ENCODE data around the gene TNIP2. TPM values are rescaled to one million over a fixed set of nuclear protein-coding genes. Genes with fewer than 3 reads are reported as not detected.
"Not testable (repeated sequence)": the region's sequence is repeated elsewhere in the genome, so short reads cannot be mapped to it uniquely, and the experiment has no call there.

Gene TNIP2
- total RNA-seq, 4 donors from 2014 or later: 40.1 to 58.2 (median 45.5) TPM

GRCh38 chr4:2731907-2732317 lies 24.2 kb downstream of the TNIP2 start:
- Histone ChIP-seq H3K36me3 (peaks cover 8 to 62% (median 14%) of the 10 kb centered on the region in 3 donors), H3K4me3 (no peak overlapping the region), H3K4me1 (peaks cover 0 to 7% (median 3%) of the 10 kb centered on the region in 3 donors), H3K9me3 (peaks cover 0 to 5% (median 0%) of the 10 kb centered on the region in 3 donors), H3K27me3 (no peaks in the 10 kb centered on the region), H3K27ac (no peak overlapping the region)
- TF ChIP-seq CTCF (IDR thresholded peaks at IDR 0.05): no peak
- TF ChIP-seq POLR2A (IDR thresholded peaks at IDR 0.05): no peak
- DNase-seq: no peak
- 82 to 87% methylated on average over 12 to 15 of the region's 28 CpGs for WGBS, 2 donors
- intact Hi-C loops (cut with DNase I): no loop called here

GRCh38 chr4:2729533-2729875 lies 26.6 kb downstream of the TNIP2 start:
- Histone ChIP-seq H3K4me1 (peaks cover 0 to 5% (median 3%) of the 10 kb centered on the region in 3 donors), H3K27me3 (no peaks in the 10 kb centered on the region), H3K36me3 (peaks cover 8 to 81% (median 14%) of the 10 kb centered on the region in 3 donors), H3K9me3 (no peaks in the 10 kb centered on the region), H3K4me3 (no peak overlapping the region), H3K27ac (no peak overlapping the region)
- TF ChIP-seq CTCF (IDR thresholded peaks at IDR 0.05): no peak
- no peak for TF ChIP-seq POLR2A (IDR thresholded peaks at IDR 0.05)
- intact Hi-C loops (cut with DNase I): no loop called here
- DNase-seq: no peak
- WGBS, 2 donors: 94 to 99% methylated on average over 9 of the region's 9 CpGs

GRCh38 chr4:2728806-2729532 lies 27.2 kb downstream of the TNIP2 start:
- no peak for DNase-seq
- Histone ChIP-seq H3K4me3 (no peak overlapping the region), H3K9me3 (no peaks in the 10 kb centered on the region), H3K27ac (no peak overlapping the region), H3K4me1 (no peaks in the 10 kb centered on the region), H3K27me3 (no peaks in the 10 kb centered on the region), H3K36me3 (peaks cover 8 to 80% (median 14%) of the 10 kb centered on the region in 3 donors)
- TF ChIP-seq CTCF (IDR thresholded peaks at IDR 0.05) (no peak), POLR2A (IDR thresholded peaks at IDR 0.05) (no peak)
- intact Hi-C loops (cut with DNase I): no loop called here
- 91 to 98% methylated on average over 10 to 12 of the region's 12 CpGs for WGBS, 2 donors

- intact Hi-C loops (cut with DNase I): no loop called here
- no peak overlapping the region for H3K4me3 ChIP-seq
- no peak for DNase-seq
- peaks cover 8 to 73% (median 14%) of the 10 kb centered on the region in 3 donors for H3K36me3 ChIP-seq
- H3K27ac ChIP-seq: no peak overlapping the region
- no peaks in the 10 kb centered on the region for H3K27me3 ChIP-seq
- no peak for TF ChIP-seq CTCF (IDR thresholded peaks at IDR 0.05)
- no peak for TF ChIP-seq POLR2A (IDR thresholded peaks at IDR 0.05)
- no peaks in the 10 kb centered on the region for H3K4me1 ChIP-seq
- no peaks in the 10 kb centered on the region for H3K9me3 ChIP-seq
- WGBS, 2 donors: 73 to 77% methylated on average over 3 of the region's 3 CpGs
Observed at GRCh38 chr4:2728221-2728620, 27.9 kb downstream of the TNIP2 start.

- H3K36me3 ChIP-seq: peaks cover 5 to 73% (median 16%) of the 10 kb centered on the region in 3 donors
- H3K9me3 ChIP-seq; H3K4me1 ChIP-seq; intact Hi-C loops (cut with DNase I); H3K27ac ChIP-seq; H3K4me3 ChIP-seq; H3K27me3 ChIP-seq; DNase-seq: not testable (repeated sequence)
- 90 to 92% methylated on average over 10 to 17 of the region's 17 CpGs for WGBS, 2 donors
Observed at GRCh38 chr4:2726881-2727280, 29.3 kb downstream of the TNIP2 start.
